ENCODE results near the gene AOPEP.

AOPEP gene

DNA sequence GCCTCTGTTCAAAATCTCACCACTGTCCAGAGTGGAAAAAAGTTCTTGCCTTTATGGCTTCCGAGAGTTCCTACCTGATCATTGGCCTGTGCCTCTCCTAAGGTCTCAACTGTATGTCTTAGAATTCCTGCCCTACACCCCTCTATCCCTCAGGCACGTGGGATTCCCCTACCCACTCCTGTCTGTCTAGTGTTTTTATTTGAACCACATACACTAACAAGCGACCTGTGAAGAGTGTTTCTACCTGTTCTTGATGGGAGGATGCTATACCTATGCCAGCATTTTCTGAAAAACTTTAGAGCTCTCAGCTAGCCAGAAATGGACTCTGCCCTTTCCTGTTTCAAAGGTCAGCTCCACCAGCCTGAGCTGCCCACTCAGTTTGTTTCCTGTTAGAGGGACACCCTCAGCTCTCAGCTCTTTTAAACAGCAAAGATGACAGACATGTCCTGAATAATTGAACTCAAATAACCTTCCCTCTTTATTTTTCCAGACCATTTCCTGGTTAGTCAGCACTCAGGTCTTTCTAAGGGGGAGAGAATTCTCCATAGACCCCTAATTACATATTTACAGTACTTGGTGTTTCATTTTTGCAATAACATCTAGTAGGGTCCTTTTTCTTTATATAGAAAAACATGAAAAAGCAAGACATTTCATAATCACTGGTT is 214.8 kb downstream of the AOPEP start:
- H3K4me1 ChIP-seq: peaks cover 7% of the 10 kb centered on the region
- no peaks in the 10 kb centered on the region for H3K79me2 ChIP-seq
- H3K4me2 ChIP-seq (ENCODE audit: low read length): peak overlapping the region; percentile 30
- no peak overlapping the region for H3K27ac ChIP-seq
- H3K9me3 ChIP-seq (ENCODE audit: control insufficient read depth, low read length): no peaks in the 10 kb centered on the region
- H2AFZ ChIP-seq: no peak overlapping the region
- H3K9ac ChIP-seq: no peak overlapping the region
- no peaks in the 10 kb centered on the region for H3K27me3 ChIP-seq (ENCODE audit: control insufficient read depth, insufficient read depth, low read length)
- peak overlapping the region; percentile 23 for H3K4me3 ChIP-seq (ENCODE audit: low read depth, low read length)
- TF ChIP-seq, protein P1, sequence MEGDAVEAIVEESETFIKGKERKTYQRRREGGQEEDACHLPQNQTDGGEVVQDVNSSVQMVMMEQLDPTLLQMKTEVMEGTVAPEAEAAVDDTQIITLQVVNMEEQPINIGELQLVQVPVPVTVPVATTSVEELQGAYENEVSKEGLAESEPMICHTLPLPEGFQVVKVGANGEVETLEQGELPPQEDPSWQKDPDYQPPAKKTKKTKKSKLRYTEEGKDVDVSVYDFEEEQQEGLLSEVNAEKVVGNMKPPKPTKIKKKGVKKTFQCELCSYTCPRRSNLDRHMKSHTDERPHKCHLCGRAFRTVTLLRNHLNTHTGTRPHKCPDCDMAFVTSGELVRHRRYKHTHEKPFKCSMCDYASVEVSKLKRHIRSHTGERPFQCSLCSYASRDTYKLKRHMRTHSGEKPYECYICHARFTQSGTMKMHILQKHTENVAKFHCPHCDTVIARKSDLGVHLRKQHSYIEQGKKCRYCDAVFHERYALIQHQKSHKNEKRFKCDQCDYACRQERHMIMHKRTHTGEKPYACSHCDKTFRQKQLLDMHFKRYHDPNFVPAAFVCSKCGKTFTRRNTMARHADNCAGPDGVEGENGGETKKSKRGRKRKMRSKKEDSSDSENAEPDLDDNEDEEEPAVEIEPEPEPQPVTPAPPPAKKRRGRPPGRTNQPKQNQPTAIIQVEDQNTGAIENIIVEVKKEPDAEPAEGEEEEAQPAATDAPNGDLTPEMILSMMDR (IDR thresholded peaks at IDR 0.05): no peak
- no peaks in the 10 kb centered on the region for H3K36me3 ChIP-seq (ENCODE audit: control insufficient read depth, insufficient read depth, low read length)

DNA sequence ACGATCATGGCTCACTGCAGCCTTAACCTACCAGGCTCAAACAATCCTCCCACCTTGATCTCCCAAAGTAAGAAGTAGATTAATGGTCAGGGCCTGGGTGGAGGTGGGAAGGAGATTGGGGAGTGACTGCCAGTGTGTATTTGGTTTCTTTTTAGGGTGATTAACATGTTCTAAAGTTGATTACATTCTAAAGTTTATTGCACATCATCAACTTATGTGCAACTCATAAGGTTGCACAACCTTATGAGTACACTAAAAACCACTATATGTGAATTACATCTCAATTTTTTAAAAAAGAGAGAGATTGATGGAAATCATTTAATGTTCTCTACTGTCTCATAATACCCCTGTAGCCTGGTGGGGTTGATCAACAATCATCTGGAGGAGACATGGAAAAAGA is 218.1 kb downstream of the AOPEP start:
- no peaks in the 10 kb centered on the region for H3K9me3 ChIP-seq (ENCODE audit: control insufficient read depth, low read length)
- no peak overlapping the region for H3K4me3 ChIP-seq (ENCODE audit: low read depth, low read length)
- H3K36me3 ChIP-seq (ENCODE audit: control insufficient read depth, insufficient read depth, low read length): no peaks in the 10 kb centered on the region
- TF ChIP-seq, protein P1 (IDR thresholded peaks at IDR 0.05): no peak
- H3K27ac ChIP-seq: no peak overlapping the region
- no peak overlapping the region for H3K9ac ChIP-seq
- no peak overlapping the region for H2AFZ ChIP-seq
- no peaks in the 10 kb centered on the region for H3K27me3 ChIP-seq (ENCODE audit: control insufficient read depth, insufficient read depth, low read length)
- H3K4me2 ChIP-seq (ENCODE audit: low read length): no peak overlapping the region
- peaks cover 15% of the 10 kb centered on the region for H3K4me1 ChIP-seq
- H3K79me2 ChIP-seq: no peaks in the 10 kb centered on the region

DNA sequence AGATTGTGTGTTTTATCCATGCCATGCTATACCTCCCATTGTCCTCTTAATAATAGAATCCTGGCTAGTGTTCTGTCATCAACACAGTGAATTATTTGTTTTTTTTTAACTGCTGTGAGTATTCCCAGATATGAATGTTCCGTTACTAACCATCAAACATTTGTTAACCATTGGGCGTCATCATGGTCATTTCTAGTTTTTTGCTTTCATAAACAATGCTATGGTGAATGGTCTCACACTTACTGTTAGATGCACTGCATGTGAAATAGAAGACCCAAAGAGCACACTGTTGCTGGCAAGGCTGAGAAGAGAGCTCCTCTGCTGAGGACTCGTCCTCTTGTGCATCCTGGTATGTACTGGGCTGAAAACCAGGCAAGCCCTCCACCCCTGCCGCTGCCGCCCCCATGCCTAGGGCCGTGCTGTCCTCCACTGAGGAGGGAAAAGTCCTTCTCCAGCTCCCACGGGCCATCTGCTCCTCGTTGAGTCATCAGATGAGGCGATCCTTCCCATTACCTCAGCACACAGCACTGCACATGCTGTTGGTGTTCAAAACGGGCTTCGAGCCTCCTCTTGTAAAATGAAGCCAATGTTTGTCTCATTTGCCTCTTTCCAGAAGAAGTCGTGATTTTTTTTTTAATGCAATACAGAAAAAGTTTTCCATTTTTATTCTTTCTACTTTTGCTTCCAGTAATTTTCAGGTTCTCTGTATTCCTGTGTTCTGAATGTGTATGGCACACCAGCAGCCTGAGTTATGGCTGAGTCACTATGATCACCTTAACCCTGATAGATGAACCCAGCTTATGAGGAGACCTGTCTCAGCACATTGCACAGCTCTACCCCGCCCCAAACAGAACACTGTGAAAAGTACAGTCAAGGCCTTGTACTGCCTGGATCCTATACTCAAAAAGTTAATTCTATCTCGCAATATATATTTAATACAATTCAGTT is 219.0 kb downstream of the AOPEP start:
- peaks cover 19% of the 10 kb centered on the region for H3K4me1 ChIP-seq
- H3K27ac ChIP-seq: no peak overlapping the region
- H3K79me2 ChIP-seq: no peaks in the 10 kb centered on the region
- no peaks in the 10 kb centered on the region for H3K36me3 ChIP-seq (ENCODE audit: control insufficient read depth, insufficient read depth, low read length)
- no peak overlapping the region for H3K4me2 ChIP-seq (ENCODE audit: low read length)
- H3K9ac ChIP-seq: no peak overlapping the region
- no peak overlapping the region for H2AFZ ChIP-seq
- H3K9me3 ChIP-seq (ENCODE audit: control insufficient read depth, low read length): no peaks in the 10 kb centered on the region
- H3K27me3 ChIP-seq (ENCODE audit: control insufficient read depth, insufficient read depth, low read length): no peaks in the 10 kb centered on the region
- H3K4me3 ChIP-seq (ENCODE audit: low read depth, low read length): no peak overlapping the region
- TF ChIP-seq, protein P1 (IDR thresholded peaks at IDR 0.05): no peak

DNA sequence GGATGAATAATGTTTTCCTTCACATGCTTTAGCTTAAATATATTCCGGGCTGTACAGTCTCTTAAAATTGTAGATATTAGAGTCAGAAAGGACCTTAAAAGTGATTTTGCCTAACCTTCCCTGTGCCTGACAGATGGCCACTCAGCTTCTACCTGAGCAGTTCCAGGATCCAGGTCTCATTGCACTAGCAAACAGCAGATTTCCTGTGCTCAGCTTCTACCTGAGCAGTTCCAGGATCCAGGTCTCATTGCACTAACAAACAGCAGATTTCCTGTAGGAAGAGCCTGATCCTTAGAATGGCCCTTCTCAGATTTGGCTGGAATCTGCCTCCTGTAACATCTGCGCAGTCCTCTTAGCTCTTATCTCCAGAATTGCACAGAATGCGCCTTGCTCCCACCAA is 219.8 kb downstream of the AOPEP start:
- Histone ChIP-seq H3K4me1 (peaks cover 23% of the 10 kb centered on the region), H3K9ac (no peak overlapping the region)

More for the DNA sequence above, 219.8 kb downstream of the AOPEP start:
- no peak overlapping the region for H3K27ac ChIP-seq
- TF ChIP-seq, protein P1 (IDR thresholded peaks at IDR 0.05): no peak
- H2AFZ ChIP-seq: no peak overlapping the region
- no peak overlapping the region for H3K4me3 ChIP-seq (ENCODE audit: low read depth, low read length)
- no peaks in the 10 kb centered on the region for H3K79me2 ChIP-seq
- no peaks in the 10 kb centered on the region for H3K9me3 ChIP-seq (ENCODE audit: control insufficient read depth, low read length)
- no peak overlapping the region for H3K4me2 ChIP-seq (ENCODE audit: low read length)
- H3K36me3 ChIP-seq (ENCODE audit: control insufficient read depth, insufficient read depth, low read length): no peaks in the 10 kb centered on the region
- no peaks in the 10 kb centered on the region for H3K27me3 ChIP-seq (ENCODE audit: control insufficient read depth, insufficient read depth, low read length)
